Measurements from ENCODE around the gene RAB5A.

GRCh38 chr3:19948226-19948591 is 1.3 kb downstream of the RAB5A start:
- TF ChIP-seq CTCF (conservative IDR thresholded peaks at IDR 0.05; ENCODE audit: low read depth, low read length) (no peak), POLR2A (IDR thresholded peaks at IDR 0.05; ENCODE audit: low read depth, low read length) (no peak), USF2 (IDR thresholded peaks at IDR 0.05; ENCODE audit: low read depth, low read length) (no peak), FOS (IDR thresholded peaks at IDR 0.05; ENCODE audit: low read depth, low read length) (no peak), SMC3 (IDR thresholded peaks at IDR 0.05; ENCODE audit: low read depth, low read length) (no peak), MXI1 (IDR thresholded peaks at IDR 0.05; ENCODE audit: borderline replicate concordance, low read depth, low read length) (no peak), CHD1 (IDR thresholded peaks at IDR 0.05; ENCODE audit: low read depth, low read length) (no peak), MAFK (IDR thresholded peaks at IDR 0.05; ENCODE audit: low read depth, low read length) (no peak), RAD21 (IDR thresholded peaks at IDR 0.05; ENCODE audit: low read length) (no peak)

Measured in IMR-90 (cell line).